Heart right ventricle (tissue), 16 donors: ENCODE data around the gene SLC49A3. TPM values are rescaled to one million over a fixed set of nuclear protein-coding genes. Genes with fewer than 3 reads are reported as not detected.

Experiments
- ATAC-seq, 8 donors: fragments of 200-7000 bp; cut with Tn5 transposase; one replicate each; pipeline ENCODE4 v1.9.1; 2020; ENCODE audit warnings: mild to moderate bottlenecking in 8 of 8, moderate library complexity in 8 of 8, moderate number of reproducible peaks in 1 of 8
- DNase-seq, 2 donors: peaks; one replicate each; pipeline ENCODE4 v3.0.0-alpha.2; 2020
- H3K27ac ChIP-seq, 10 donors: fragments of 200-600 bp; sonication (generic) in 2 of 10; one replicate each; pipeline versions ENCODE4 v1.5.0 to v1.8.0; 2020 to 2022; ENCODE audit warnings: mild to moderate bottlenecking in 3 of 10
- H3K27me3 ChIP-seq, 7 donors: fragments of 200-600 bp; one replicate each; pipeline ENCODE4 v1.8.0; 2021 to 2022; ENCODE audit warnings: mild to moderate bottlenecking in 2 of 7
- H3K36me3 ChIP-seq, 9 donors: fragments of 200-600 bp; sonication (generic) in 1 of 9; one replicate each; pipeline versions ENCODE4 v1.5.0 to v1.8.0; 2020 to 2022; ENCODE audit warnings: mild to moderate bottlenecking in 2 of 9
- H3K4me1 ChIP-seq, 9 donors: fragments of 200-600 bp; sonication (generic) in 1 of 9; one replicate each; pipeline versions ENCODE4 v1.5.0 to v1.8.0; 2020 to 2022; ENCODE audit warnings: mild to moderate bottlenecking in 4 of 9
- H3K4me3 ChIP-seq, 10 donors: fragments of 200-600 bp; sonication (generic) in 2 of 10; one replicate each; pipeline versions ENCODE4 v1.5.0 to v1.8.0; 2020 to 2022; ENCODE audit warnings: mild to moderate bottlenecking in 7 of 10, moderate library complexity in 2 of 10
- H3K9me3 ChIP-seq, 11 donors: fragments of 200-600 bp in 10 of 11; sonication (generic) in 2 of 11; one replicate each; pipeline versions ENCODE4 v1.5.0 to v1.8.0; 2013 to 2022; ENCODE audit warnings: mild to moderate bottlenecking in 2 of 11, control low read depth in 1 of 11, moderate library complexity in 1 of 11
- WGBS, 2 donors: extraction: QIAGEN DNeasy Blood & Tissue Kit; methylation state at CpG; one replicate each; pipeline ENCODE4 v1.1.7; 2013; ENCODE audit warnings: inconsistent platforms in 1 of 2; 5-methylcytosine and 5-hydroxymethylcytosine counted together
- intact Hi-C, 10 donors: fragments of 100-400 bp; cut with DNase I; formaldehyde crosslinking; loops; one replicate each; pipeline versions ENCODE4 v1.11.1 to v1.14.2; 2022
- polyA plus RNA-seq, 2 donors: library from polyadenylated mRNA; stranded (reverse); fragments of 200-250 nt; gene quantifications; one replicate each; pipeline ENCODE4 v1.2.3, GENCODE V29; 2013
- total RNA-seq, 10 donors: library from RNA; stranded (reverse); fragmentation: NEBNext Ultra II Directional in 3 of 10; extraction: Animal tissue kit (Norgen Biotek cat#: 25700) in 3 of 10; gene quantifications; one replicate each; pipeline versions ENCODE4 v1.2.1 to v1.2.4, GENCODE V29; 2021 to 2023
- TF ChIP-seq, protein P1 (sequence below), 9 donors: fragments of 200-600 bp; sonication (generic) in 2 of 9; IDR thresholded peaks; one replicate each; pipeline versions ENCODE4 v1.5.0 to v1.8.0; 2021 to 2022; ENCODE audit warnings: antibody characterized with exemption in 9 of 9, mild to moderate bottlenecking in 5 of 9, moderate library complexity in 1 of 9
- donor health status: Arrhythmogenic right ventricular cardiomyopathy.
- donor health status: ischemic (EF 13 %, LVEDD 7.1; RV severe dilation, severe dysfunction).
- donor health status: healthy with polysubstance abuse.
- donor health status: DM: no; HTN: yes; CAD: no.
- donor health status: DM: no; HTN: no; CAD: no.
- donor health status: ischemic (EF 25% LVEDD 6.9; RV normal size, moderate dysfunction).
- donor health status: ischemic (EF 25% LVEDD 5.7; RV mildly dilated, moderate dysfunction).
- donor health status: healthy.
- donor health status: DM: yes; HTN: yes; CAD: no.
- donor health status: Ischemic cardiomyopathy.
- donor health status: ischemic (EF 35%, LVEDD 5.7; RV mildly dilated, moderate dysfunction).
- donor health status: nonischemic (EF 11% LVEDD 7.7; RV severe dilation, severe dysfunction).
- donor health status: DM: yes; HTN: yes; CAD: no.
- donor health status: PGD.
- donor health status: ischemic (EF 29% LVEDD 5.4; RV normal size, mild dysfunction).
- donor health status: nonischemic (EF 23%, LVEDD 6.1; RV moderate dilation, normal function).

SLC49A3 gene
- total and polyA plus RNA-seq, 12 donors = 8.8 to 28.5 (median 12.3) TPM

DNA sequence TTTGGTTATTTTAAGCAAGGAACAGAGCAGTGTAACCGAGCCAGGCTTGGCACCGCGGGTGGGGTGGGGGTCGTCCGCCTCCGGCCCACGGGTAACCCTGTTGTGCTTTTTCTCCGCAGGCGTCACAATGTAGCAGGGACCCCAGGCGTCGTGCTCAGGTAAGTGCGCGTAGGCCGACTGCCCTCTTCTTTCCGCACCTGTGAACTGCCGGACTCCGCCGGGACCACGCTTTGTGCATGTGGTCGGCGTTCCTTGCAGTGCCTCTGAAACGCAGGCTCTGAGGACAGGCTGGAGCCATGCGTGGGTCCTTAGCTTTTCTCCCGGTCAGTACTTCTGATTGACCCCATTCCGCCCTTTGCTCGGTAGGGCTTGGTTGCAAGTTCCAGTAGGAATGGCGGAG lies 41.6 kb upstream of the SLC49A3 start:
- WGBS, 2 donors = 96 to 98% methylated on average over 27 of the region's 27 CpGs

DNA sequence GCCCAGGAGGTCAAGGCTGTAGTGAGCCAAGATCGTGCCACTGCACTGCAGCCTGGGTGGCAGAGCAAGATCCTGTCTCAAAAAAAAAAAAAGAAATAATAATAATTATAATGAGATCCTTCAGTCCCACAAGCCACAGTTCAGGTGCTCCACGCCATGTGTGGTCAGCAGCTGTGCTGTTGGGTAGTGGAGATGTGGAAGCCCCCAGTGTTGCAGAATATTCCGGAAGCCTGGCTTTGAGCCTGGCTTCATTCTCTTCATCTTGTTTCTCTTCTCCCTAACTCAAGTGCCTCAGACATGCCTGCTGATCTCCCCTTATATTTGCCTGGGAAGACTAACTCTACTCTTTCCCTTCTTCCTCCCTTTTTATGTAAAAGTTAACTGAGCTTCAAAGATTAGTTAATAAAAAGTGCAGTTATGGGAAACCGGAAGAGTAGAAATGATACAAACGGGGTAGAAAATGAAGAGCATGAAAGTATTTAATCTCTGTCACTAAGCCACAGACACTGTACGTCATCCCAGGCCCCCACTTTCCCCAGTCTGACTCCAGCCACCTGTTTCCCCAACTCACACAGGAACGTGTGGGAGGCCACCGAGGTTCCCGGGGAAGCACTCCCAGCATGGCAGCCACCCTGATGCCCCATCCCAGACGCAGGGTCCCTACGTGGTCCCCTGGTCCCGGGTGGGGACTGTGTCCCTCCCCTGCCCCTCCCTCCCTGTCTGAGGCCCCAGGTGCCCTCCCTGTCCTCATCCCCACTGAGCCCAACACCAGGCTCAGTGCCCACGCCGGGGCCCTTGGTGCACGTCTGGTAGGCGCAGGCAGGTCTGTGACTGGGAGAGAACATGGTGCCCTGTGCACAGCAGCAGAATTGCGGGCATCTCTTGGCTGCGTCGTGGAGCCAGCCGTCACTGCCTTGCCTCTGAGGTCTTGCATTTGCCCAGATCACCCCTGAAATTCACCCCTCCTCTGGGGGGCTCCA lies 40.7 kb upstream of the SLC49A3 start:
- Histone ChIP-seq H3K9me3 (no peaks in the 10 kb centered on the region), H3K27ac (no peak overlapping the region), H3K36me3 (peaks cover 0 to 51% (median 22%) of the 10 kb centered on the region in 9 donors), H3K27me3 (no peaks in the 10 kb centered on the region), H3K4me1 (peaks cover 0 to 23% (median 13%) of the 10 kb centered on the region in 9 donors), H3K4me3 (no peak overlapping the region)
- TF ChIP-seq, protein P1, sequence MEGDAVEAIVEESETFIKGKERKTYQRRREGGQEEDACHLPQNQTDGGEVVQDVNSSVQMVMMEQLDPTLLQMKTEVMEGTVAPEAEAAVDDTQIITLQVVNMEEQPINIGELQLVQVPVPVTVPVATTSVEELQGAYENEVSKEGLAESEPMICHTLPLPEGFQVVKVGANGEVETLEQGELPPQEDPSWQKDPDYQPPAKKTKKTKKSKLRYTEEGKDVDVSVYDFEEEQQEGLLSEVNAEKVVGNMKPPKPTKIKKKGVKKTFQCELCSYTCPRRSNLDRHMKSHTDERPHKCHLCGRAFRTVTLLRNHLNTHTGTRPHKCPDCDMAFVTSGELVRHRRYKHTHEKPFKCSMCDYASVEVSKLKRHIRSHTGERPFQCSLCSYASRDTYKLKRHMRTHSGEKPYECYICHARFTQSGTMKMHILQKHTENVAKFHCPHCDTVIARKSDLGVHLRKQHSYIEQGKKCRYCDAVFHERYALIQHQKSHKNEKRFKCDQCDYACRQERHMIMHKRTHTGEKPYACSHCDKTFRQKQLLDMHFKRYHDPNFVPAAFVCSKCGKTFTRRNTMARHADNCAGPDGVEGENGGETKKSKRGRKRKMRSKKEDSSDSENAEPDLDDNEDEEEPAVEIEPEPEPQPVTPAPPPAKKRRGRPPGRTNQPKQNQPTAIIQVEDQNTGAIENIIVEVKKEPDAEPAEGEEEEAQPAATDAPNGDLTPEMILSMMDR (IDR thresholded peaks at IDR 0.05) = no peak
- DNase-seq (no peak), ATAC-seq (peak in 1 of 8 donors; percentile 6)
- intact Hi-C loops = no loop called here
- 90 to 92% methylated on average over 20 of the region's 20 CpGs for WGBS, 2 donors

More for the DNA sequence above, 41.6 kb upstream of the SLC49A3 start:
- H3K4me1 ChIP-seq = peaks cover 0 to 23% (median 13%) of the 10 kb centered on the region in 9 donors
- no peak overlapping the region for H3K4me3 ChIP-seq
- H3K9me3 ChIP-seq = no peaks in the 10 kb centered on the region
- TF ChIP-seq, protein P1 (IDR thresholded peaks at IDR 0.05) = no peak
- intact Hi-C loops = no loop called here
- no peak overlapping the region for H3K27ac ChIP-seq
- DNase-seq (no peak), ATAC-seq (no peak)
- peaks cover 0 to 59% (median 30%) of the 10 kb centered on the region in 9 donors for H3K36me3 ChIP-seq
- no peaks in the 10 kb centered on the region for H3K27me3 ChIP-seq

DNA sequence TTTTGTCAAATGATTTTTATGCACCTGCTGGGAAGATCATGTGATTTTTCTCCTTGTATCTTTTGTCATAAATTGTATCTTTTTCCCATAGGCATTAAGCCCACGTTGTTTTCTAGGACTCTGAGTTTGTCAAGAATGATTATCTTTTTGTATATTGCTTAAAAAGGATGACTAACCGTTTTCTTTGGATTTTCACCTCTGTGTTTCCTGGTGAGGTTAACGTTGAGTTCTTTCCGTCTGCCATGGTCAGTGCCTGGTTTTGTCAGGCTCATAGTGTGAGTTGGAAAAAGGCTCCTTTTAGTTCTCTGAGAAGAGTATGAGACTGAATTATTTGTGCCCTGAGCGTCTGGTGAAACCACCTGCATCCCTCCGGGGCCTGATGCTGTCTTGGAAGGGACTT lies 38.6 kb upstream of the SLC49A3 start:
- TF ChIP-seq, protein P1 (IDR thresholded peaks at IDR 0.05) = no peak
- Histone ChIP-seq H3K27me3 (no peaks in the 10 kb centered on the region), H3K36me3 (peaks cover 0 to 43% (median 8%) of the 10 kb centered on the region in 9 donors), H3K27ac (no peak overlapping the region), H3K9me3 (no peaks in the 10 kb centered on the region), H3K4me1 (peaks cover 0 to 23% (median 15%) of the 10 kb centered on the region in 9 donors), H3K4me3 (no peak overlapping the region)
- DNase-seq (no peak), ATAC-seq (no peak)
- intact Hi-C loops = no loop called here
- WGBS, 2 donors = 75 to 80% methylated on average over 6 of the region's 6 CpGs

DNA sequence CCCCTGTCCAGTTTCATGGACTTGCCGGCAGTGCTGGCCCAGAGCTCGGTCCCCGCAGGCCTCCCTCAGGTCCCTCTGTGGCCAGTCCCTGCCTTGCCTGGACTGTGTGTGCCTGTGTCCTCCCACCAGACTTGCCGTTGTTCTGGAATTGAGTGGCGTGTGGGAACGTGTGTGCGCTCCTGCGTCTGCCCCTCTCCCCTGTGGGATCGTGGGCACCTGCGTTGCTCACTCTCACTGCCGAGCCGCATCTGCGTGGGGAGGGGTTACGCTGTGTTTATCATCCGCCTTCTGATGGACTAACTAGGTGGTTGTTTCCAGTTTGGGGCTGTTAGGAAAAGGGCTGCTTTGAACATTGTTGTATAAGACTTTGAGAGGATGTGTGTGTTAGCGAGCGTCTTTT lies 37.9 kb upstream of the SLC49A3 start:
- ATAC-seq (peak in 2 of 8 donors; percentile 7 to 35), DNase-seq (peak in 1 of 2 donors; percentile 14)
- intact Hi-C loops = no loop called here
- Histone ChIP-seq H3K36me3 (peaks cover 0 to 39% (median 11%) of the 10 kb centered on the region in 9 donors), H3K4me1 (peaks cover 0 to 27% (median 17%) of the 10 kb centered on the region in 9 donors), H3K9me3 (no peaks in the 10 kb centered on the region), H3K27me3 (no peaks in the 10 kb centered on the region), H3K27ac (peak overlapping the region in 3 of 10 donors; percentile 30 to 50 (median 46)), H3K4me3 (no peak overlapping the region)
- TF ChIP-seq, protein P1 (IDR thresholded peaks at IDR 0.05) = no peak
- 75 to 81% methylated on average over 17 of the region's 17 CpGs for WGBS, 2 donors
